HepG2 (cell line): ENCODE data around the gene HDAC10. TPM values are rescaled to one million over a fixed set of nuclear protein-coding genes. Genes with fewer than 3 reads are reported as not detected.
A peak's percentile ranks its signal among the peaks of the same experiment; 100 is the strongest.

ENCODE experiments used
- ESRRA ChIP-seq: sonication (generic); formaldehyde crosslinking; IDR thresholded peaks from 2 replicates; pipeline ENCODE4 v1.5.1; 2020; ENCODE audit warnings: mild to moderate bottlenecking, low read depth, missing genetic modification reagents
- ETV6 ChIP-seq: sonication (generic); formaldehyde crosslinking; conservative IDR thresholded peaks from 2 replicates; pipeline ENCODE4 v1.4.0; 2020; ENCODE audit warnings: missing genetic modification reagents
- RAD21 ChIP-seq: fragments of 450-650 bp; formaldehyde crosslinking; IDR thresholded peaks from 2 replicates; pipeline ENCODE4 v1.5.0; 2020; ENCODE audit warnings: mild to moderate bottlenecking
- SP2 ChIP-seq: sonication (generic); formaldehyde crosslinking; IDR thresholded peaks from 2 replicates; pipeline ENCODE4 v1.5.1; 2020; ENCODE audit warnings: mild to moderate bottlenecking, missing genetic modification reagents
- SSRP1 ChIP-seq: IDR thresholded peaks from 2 replicates; pipeline ENCODE4 v1.6.1; 2016; ENCODE audit warnings: control low read depth
- TBX2 ChIP-seq: sonication (generic); formaldehyde crosslinking; IDR thresholded peaks from 2 replicates; pipeline ENCODE4 v1.5.0; 2020; ENCODE audit warnings: missing genetic modification reagents, mild to moderate bottlenecking, borderline replicate concordance
- ZNF251 ChIP-seq: sonication (generic); formaldehyde crosslinking; IDR thresholded peaks from 2 replicates; pipeline ENCODE4 v1.9.0; 2021; ENCODE audit warnings: mild to moderate bottlenecking, missing genetic modification reagents
- ZNF441 ChIP-seq: sonication (generic); formaldehyde crosslinking; IDR thresholded peaks from 2 replicates; pipeline ENCODE4 v1.7.0; 2021; ENCODE audit warnings: missing genetic modification reagents, borderline replicate concordance
- ZNF563 ChIP-seq: sonication (generic); formaldehyde crosslinking; IDR thresholded peaks from 2 replicates; pipeline ENCODE4 v1.8.0; 2022; ENCODE audit warnings: mild to moderate bottlenecking, moderate library complexity, missing genetic modification reagents
- ZNF737 ChIP-seq: sonication (generic); formaldehyde crosslinking; IDR thresholded peaks from 2 replicates; pipeline ENCODE4 v1.5.0; 2020; ENCODE audit warnings: missing genetic modification reagents, mild to moderate bottlenecking, borderline replicate concordance
- ZNF746 ChIP-seq: sonication (generic); formaldehyde crosslinking; IDR thresholded peaks from 2 replicates; pipeline ENCODE4 v1.8.0; 2022; ENCODE audit warnings: mild to moderate bottlenecking, missing genetic modification reagents
- polyA plus RNA-seq, 8 experiments: library from polyadenylated mRNA; depleted of rRNA in 3 of 8; stranded (reverse) in 7 of 8; unstranded in 1 of 8; fragments of >200 nt; fragmentation: Illumina TruSeq in 4 of 8; extraction: Trizol in 4 of 8; gene quantifications; 2 replicates each; pipeline versions ENCODE4 v1.2.1 to v1.2.3, GENCODE V29; 2011 to 2016; ENCODE audit warnings: low read depth in 4 of 8, missing spikeins in 1 of 8, mixed read lengths in 1 of 8; ENCODE audit not compliant: insufficient read depth in 1 of 8
- total RNA-seq, 5 experiments: library from RNA; depleted of rRNA; stranded (reverse); fragments of >200 nt; fragmentation: Illumina TruSeq; extraction: Trizol; gene quantifications; 2 replicates each; pipeline ENCODE4 v1.2.3, GENCODE V29; 2016; ENCODE audit warnings: low read depth in 1 of 5
- TF ChIP-seq, protein P1 (sequence below): sonication (generic); formaldehyde crosslinking; IDR thresholded peaks from one replicate; pipeline ENCODE4 v1.5.1; 2020; ENCODE audit warnings: mild to moderate bottlenecking, missing genetic modification reagents; ENCODE audit errors: not compliant biosample characterization
- TF ChIP-seq, protein P2 (sequence below): sonication (generic); formaldehyde crosslinking; IDR thresholded peaks from 2 replicates; pipeline ENCODE4 v1.4.0; 2020; ENCODE audit warnings: missing genetic modification reagents, borderline replicate concordance
- TF ChIP-seq, protein P3 (sequence below): conservative IDR thresholded peaks from 2 replicates; pipeline ENCODE4 v1.6.1; 2018; ENCODE audit warnings: missing genetic modification reagents
- TF ChIP-seq, protein P4 (sequence below): sonication (generic); formaldehyde crosslinking; conservative IDR thresholded peaks from 2 replicates; pipeline ENCODE4 v1.8.0; 2022; ENCODE audit warnings: mild to moderate bottlenecking, moderate library complexity, missing genetic modification reagents

Gene HDAC10
- total and polyA plus RNA-seq, 2 of the 13 experiments (the other 11 are each of a cell fraction or from before 2014, with no cell fraction given), result 13.9 to 14.9 TPM

DNA sequence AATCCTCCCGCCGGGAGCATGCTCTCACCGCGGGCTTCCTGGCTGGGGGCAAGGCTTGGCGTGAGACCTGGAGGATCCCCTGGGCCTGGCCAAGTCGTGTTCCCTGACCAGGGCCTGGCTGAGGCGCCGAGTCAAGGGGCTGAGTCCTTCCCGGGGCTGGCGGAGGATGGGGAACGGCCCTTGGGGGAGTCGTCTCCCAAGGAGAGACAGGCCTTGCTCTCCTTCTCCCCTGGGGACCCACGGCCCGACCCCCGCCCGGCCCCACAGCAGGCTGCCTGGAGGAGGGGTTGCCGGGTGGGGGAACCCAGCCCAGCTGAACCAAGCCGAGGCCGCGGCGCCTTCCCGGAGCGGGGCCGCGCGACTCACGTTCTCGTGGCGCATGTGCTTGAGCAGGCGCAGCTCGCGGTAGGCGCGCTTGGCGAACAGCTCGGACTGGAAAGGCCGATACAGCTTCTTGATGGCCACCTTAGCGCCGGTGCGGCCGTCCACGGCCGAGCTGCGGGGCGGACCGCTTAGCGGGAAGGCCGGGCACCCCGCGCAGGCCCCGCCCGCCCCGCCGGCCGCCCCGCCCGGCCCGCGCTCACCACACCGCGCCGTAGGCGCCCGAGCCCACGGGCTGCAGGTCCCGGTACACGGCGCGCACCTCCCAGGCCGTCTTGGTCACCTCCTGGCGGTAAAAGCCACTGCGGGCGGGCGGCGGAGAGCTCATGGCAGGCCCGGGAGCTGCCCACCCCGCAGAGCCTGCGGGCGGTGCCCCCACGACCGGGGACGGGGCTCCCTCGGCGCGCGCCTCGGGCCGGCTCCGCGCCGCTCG, 9.9 kb upstream of the HDAC10 start (continued):
- TF ChIP-seq TBX2 (no peak; the same call in 1 of the 2 replicates), ZNF251 (CRISPR knock-in tag) (no peak), ZNF441 (0 out of 2 replicates have a peak, but pooled peaks have one; percentile 60), ESRRA (no peak), SSRP1 (CRISPR knock-in tag) (no peak), SP2 (CRISPR knock-in tag) (no peak), RAD21 (CRISPR knock-in tag) (no peak), ETV6 (CRISPR knock-in tag) (no peak), ZNF737 (CRISPR knock-in tag) (no peak), ZNF746 (CRISPR knock-in tag) (no peak), ZNF563 (CRISPR knock-in tag) (peak; percentile 41; the same call in 1 of the 2 replicates)
- TF ChIP-seq, protein P1, sequence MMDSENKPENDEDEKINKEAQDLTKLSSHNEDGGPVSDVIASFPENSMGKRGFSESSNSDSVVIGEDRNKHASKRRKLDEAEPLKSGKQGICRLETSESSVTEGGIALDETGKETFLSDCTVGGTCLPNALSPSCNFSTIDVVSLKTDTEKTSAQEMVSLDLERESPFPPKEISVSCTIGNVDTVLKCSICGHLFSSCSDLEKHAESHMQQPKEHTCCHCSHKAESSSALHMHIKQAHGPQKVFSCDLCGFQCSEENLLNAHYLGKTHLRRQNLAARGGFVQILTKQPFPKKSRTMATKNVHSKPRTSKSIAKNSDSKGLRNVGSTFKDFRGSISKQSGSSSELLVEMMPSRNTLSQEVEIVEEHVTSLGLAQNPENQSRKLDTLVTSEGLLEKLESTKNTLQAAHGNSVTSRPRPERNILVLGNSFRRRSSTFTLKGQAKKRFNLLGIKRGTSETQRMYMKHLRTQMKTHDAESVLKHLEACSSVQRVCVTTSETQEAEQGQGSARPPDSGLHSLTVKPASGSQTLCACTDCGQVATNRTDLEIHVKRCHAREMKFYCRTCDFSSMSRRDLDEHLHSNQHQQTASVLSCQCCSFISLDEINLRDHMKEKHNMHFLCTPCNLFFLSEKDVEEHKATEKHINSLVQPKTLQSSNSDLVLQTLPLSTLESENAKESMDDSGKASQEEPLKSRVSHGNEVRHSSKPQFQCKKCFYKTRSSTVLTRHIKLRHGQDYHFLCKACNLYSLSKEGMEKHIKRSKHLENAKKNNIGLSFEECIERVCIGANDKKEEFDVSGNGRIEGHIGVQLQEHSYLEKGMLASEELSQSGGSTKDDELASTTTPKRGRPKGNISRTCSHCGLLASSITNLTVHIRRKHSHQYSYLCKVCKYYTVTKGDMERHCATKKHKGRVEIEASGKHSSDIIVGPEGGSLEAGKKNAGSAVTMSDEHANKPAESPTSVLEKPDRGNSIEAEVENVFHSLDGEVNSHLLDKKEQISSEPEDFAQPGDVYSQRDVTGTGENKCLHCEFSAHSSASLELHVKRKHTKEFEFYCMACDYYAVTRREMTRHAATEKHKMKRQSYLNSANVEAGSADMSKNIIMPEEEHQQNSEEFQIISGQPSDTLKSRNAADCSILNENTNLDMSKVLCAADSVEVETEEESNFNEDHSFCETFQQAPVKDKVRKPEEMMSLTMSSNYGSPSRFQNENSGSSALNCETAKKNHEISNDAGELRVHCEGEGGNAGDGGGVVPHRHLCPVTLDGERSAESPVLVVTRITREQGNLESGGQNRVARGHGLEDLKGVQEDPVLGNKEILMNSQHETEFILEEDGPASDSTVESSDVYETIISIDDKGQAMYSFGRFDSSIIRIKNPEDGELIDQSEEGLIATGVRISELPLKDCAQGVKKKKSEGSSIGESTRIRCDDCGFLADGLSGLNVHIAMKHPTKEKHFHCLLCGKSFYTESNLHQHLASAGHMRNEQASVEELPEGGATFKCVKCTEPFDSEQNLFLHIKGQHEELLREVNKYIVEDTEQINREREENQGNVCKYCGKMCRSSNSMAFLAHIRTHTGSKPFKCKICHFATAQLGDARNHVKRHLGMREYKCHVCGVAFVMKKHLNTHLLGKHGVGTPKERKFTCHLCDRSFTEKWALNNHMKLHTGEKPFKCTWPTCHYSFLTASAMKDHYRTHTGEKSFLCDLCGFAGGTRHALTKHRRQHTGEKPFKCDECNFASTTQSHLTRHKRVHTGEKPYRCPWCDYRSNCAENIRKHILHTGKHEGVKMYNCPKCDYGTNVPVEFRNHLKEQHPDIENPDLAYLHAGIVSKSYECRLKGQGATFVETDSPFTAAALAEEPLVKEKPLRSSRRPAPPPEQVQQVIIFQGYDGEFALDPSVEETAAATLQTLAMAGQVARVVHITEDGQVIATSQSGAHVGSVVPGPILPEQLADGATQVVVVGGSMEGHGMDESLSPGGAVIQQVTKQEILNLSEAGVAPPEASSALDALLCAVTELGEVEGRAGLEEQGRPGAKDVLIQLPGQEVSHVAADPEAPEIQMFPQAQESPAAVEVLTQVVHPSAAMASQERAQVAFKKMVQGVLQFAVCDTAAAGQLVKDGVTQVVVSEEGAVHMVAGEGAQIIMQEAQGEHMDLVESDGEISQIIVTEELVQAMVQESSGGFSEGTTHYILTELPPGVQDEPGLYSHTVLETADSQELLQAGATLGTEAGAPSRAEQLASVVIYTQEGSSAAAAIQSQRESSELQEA (CRISPR knock-in tag), result no peak
- TF ChIP-seq, protein P2, sequence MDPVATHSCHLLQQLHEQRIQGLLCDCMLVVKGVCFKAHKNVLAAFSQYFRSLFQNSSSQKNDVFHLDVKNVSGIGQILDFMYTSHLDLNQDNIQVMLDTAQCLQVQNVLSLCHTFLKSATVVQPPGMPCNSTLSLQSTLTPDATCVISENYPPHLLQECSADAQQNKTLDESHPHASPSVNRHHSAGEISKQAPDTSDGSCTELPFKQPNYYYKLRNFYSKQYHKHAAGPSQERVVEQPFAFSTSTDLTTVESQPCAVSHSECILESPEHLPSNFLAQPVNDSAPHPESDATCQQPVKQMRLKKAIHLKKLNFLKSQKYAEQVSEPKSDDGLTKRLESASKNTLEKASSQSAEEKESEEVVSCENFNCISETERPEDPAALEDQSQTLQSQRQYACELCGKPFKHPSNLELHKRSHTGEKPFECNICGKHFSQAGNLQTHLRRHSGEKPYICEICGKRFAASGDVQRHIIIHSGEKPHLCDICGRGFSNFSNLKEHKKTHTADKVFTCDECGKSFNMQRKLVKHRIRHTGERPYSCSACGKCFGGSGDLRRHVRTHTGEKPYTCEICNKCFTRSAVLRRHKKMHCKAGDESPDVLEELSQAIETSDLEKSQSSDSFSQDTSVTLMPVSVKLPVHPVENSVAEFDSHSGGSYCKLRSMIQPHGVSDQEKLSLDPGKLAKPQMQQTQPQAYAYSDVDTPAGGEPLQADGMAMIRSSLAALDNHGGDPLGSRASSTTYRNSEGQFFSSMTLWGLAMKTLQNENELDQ, result no peak
- TF ChIP-seq, protein P3, sequence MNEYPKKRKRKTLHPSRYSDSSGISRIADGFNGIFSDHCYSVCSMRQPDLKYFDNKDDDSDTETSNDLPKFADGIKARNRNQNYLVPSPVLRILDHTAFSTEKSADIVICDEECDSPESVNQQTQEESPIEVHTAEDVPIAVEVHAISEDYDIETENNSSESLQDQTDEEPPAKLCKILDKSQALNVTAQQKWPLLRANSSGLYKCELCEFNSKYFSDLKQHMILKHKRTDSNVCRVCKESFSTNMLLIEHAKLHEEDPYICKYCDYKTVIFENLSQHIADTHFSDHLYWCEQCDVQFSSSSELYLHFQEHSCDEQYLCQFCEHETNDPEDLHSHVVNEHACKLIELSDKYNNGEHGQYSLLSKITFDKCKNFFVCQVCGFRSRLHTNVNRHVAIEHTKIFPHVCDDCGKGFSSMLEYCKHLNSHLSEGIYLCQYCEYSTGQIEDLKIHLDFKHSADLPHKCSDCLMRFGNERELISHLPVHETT (CRISPR knock-in tag), result 0 out of 2 replicates have a peak, but pooled peaks have one; percentile 42
- TF ChIP-seq, protein P4, sequence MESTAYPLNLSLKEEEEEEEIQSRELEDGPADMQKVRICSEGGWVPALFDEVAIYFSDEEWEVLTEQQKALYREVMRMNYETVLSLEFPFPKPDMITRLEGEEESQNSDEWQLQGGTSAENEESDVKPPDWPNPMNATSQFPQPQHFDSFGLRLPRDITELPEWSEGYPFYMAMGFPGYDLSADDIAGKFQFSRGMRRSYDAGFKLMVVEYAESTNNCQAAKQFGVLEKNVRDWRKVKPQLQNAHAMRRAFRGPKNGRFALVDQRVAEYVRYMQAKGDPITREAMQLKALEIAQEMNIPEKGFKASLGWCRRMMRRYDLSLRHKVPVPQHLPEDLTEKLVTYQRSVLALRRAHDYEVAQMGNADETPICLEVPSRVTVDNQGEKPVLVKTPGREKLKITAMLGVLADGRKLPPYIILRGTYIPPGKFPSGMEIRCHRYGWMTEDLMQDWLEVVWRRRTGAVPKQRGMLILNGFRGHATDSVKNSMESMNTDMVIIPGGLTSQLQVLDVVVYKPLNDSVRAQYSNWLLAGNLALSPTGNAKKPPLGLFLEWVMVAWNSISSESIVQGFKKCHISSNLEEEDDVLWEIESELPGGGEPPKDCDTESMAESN (CRISPR knock-in tag), result no peak
